HCT116 (cell line): ENCODE data around the gene MAPKAPK5.

Experiments
- POLR2AphosphoS5 ChIP-seq: IDR thresholded peaks from 2 replicates; pipeline ENCODE4 v1.6.1; 2011; ENCODE audit warnings: mild to moderate bottlenecking, low read depth, low read length, moderate library complexity
- ZBTB33 ChIP-seq: IDR thresholded peaks from 2 replicates; pipeline ENCODE4 v1.6.1; 2011; ENCODE audit warnings: mild to moderate bottlenecking, low read length, moderate library complexity; ENCODE audit not compliant: insufficient replicate concordance; ENCODE audit errors: extremely low read depth
- TF ChIP-seq, protein P1 (sequence below), 3 experiments: fragments of 200-600 bp in 1 of 3; sonication (generic) in 1 of 3; IDR thresholded peaks in 2 of 3; conservative IDR thresholded peaks in 1 of 3; 2 replicates each; pipeline ENCODE4 v1.5.1; 2012 to 2017; ENCODE audit warnings: low read depth in 2 of 3, low read length in 2 of 3, antibody characterized with exemption in 1 of 3, borderline replicate concordance in 1 of 3, control low read depth in 1 of 3, mild to moderate bottlenecking in 1 of 3, mixed read lengths in 1 of 3, mixed run types in 1 of 3, moderate library complexity in 1 of 3; ENCODE audit not compliant: insufficient read depth in 1 of 3
- TF ChIP-seq, protein P2 (sequence below): IDR thresholded peaks from 2 replicates; pipeline ENCODE4 v1.6.1; 2012

DNA sequence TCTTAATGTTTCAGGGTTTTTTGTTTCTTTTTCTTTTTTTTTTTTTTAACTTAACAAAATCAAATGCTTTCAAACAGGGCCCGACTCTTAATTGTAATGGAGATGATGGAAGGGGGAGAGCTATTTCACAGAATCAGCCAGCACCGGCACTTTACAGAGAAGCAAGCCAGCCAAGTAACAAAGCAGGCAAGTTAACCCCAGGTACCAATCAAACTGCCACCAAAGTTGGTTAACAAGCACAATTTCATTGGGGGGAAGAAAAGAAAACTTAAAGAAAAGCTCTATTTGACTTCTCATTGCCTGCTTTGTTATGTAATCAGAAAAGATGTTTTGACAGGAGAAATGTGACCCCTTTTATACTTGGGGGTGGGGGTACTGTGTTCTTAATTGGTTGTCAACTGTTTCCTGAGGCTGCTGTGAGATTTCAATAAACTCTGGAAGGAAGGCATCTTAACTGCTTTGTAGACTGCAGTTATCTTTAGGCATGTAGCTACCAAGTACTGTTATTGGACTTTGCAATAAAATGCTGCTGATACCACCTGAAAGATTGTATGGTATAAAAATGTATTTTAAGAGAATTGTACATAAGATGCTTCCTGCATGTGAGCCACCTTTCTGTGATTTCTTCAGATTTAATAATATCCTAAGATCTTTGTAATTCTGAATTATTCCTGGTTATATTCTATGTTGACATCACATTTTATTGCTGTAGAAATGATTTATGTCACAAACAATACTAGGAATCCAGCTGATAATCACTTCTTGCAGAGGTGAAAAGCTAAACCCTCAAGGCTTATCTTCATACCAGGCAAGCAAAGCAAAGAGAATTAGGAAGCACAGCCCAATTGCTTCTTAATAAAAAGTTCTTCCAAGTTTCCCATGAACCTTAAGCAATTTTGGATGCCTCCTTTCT is 26.9 kb downstream of the MAPKAPK5 start:
- TF ChIP-seq, protein P1, sequence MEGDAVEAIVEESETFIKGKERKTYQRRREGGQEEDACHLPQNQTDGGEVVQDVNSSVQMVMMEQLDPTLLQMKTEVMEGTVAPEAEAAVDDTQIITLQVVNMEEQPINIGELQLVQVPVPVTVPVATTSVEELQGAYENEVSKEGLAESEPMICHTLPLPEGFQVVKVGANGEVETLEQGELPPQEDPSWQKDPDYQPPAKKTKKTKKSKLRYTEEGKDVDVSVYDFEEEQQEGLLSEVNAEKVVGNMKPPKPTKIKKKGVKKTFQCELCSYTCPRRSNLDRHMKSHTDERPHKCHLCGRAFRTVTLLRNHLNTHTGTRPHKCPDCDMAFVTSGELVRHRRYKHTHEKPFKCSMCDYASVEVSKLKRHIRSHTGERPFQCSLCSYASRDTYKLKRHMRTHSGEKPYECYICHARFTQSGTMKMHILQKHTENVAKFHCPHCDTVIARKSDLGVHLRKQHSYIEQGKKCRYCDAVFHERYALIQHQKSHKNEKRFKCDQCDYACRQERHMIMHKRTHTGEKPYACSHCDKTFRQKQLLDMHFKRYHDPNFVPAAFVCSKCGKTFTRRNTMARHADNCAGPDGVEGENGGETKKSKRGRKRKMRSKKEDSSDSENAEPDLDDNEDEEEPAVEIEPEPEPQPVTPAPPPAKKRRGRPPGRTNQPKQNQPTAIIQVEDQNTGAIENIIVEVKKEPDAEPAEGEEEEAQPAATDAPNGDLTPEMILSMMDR (IDR thresholded peaks at IDR 0.05 in 2 of 3, conservative IDR thresholded peaks at IDR 0.05 in 1 of 3; ENCODE audit: borderline replicate concordance in 1 of 3, insufficient read depth in 1 of 3, low read depth in 2 of 3, low read length in 2 of 3), result no peak
- TF ChIP-seq, protein P2, sequence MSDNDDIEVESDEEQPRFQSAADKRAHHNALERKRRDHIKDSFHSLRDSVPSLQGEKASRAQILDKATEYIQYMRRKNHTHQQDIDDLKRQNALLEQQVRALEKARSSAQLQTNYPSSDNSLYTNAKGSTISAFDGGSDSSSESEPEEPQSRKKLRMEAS, result no peak
- TF ChIP-seq POLR2AphosphoS5 (no peak), ZBTB33 (no peak)
